Pulmonary artery endothelial cell (primary cell): ENCODE measurements around the gene HSF4. TPM values are rescaled to one million over a fixed set of nuclear protein-coding genes. Genes with fewer than 3 reads are reported as not detected.

Source experiments
- DNase-seq: peaks from one replicate; pipeline ENCODE4 v3.0.0-alpha.2; 2011; ENCODE audit warnings: low read depth, low spot score
- total RNA-seq: library from RNA; depleted of rRNA; stranded (reverse); fragments of >200 nt; gene quantifications from 2 replicates; pipeline ENCODE4 v1.2.3, GENCODE V29; 2014

HSF4 gene
- total RNA-seq, 1 donor from 2014 or later = 0.13 TPM

- DNase-seq = no peak
These were observed 52.3 kb downstream of the HSF4 start for GRCh38 chr16:67216612-67217490.

Other genes starting within 250 kb of the HSF4 start
- gene CDH16, start 245.9 kb upstream of the HSF4 start, total RNA-seq = not detected in 2 replicates
- gene RRAD, start 239.2 kb upstream of the HSF4 start, total RNA-seq = 0.59 and 0.60 TPM in 2 replicates
- 159 and 180 TPM in 2 replicates for gene CIAO2B, start 230.3 kb upstream of the HSF4 start, total RNA-seq
- 16.1 and 17.1 TPM in 2 replicates for gene CES2, start 229.2 kb upstream of the HSF4 start, total RNA-seq
- not detected in 2 replicates for gene CES3, start 203.5 kb upstream of the HSF4 start, total RNA-seq
- 0.59 and 0.85 TPM in 2 replicates for gene CES4A, start 176.2 kb upstream of the HSF4 start, total RNA-seq
- 86.0 and 148 TPM in 2 replicates for gene CBFB, start 135.6 kb upstream of the HSF4 start, total RNA-seq
- 14.2 and 18.3 TPM in 2 replicates for gene PHAF1, start 54.8 kb upstream of the HSF4 start, total RNA-seq
- 6.0 and 6.1 TPM in 2 replicates for gene B3GNT9, start 13.7 kb upstream of the HSF4 start, total RNA-seq
- gene TRADD, start 4.8 kb upstream of the HSF4 start, total RNA-seq = 12.7 and 18.0 TPM in 2 replicates
- 2.9 and 5.9 TPM in 2 replicates for gene FBXL8, start 4.8 kb upstream of the HSF4 start, total RNA-seq
- 9.1 and 10.6 TPM in 2 replicates for gene NOL3, start 5.8 kb downstream of the HSF4 start, total RNA-seq
- gene MATCAP1, start 19.2 kb downstream of the HSF4 start, total RNA-seq = 11.7 and 12.8 TPM in 2 replicates
- 1.1 and 2.2 TPM in 2 replicates for gene EXOC3L1, start 25.4 kb downstream of the HSF4 start, total RNA-seq
- 68.3 and 82.9 TPM in 2 replicates for gene E2F4, start 27.4 kb downstream of the HSF4 start, total RNA-seq
- 0.53 and 1.4 TPM in 2 replicates for gene ELMO3, start 34.4 kb downstream of the HSF4 start, total RNA-seq
- gene TMEM208, start 62.4 kb downstream of the HSF4 start, total RNA-seq = 27.5 and 30.0 TPM in 2 replicates
- 22.1 and 27.0 TPM in 2 replicates for gene FHOD1, start 82.7 kb downstream of the HSF4 start, total RNA-seq
- gene SLC9A5, start 84.2 kb downstream of the HSF4 start, total RNA-seq = 0.99 and 1.3 TPM in 2 replicates
- gene PLEKHG4, start 114.8 kb downstream of the HSF4 start, total RNA-seq = 33.2 and 51.5 TPM in 2 replicates
- gene KCTD19, start 162.0 kb downstream of the HSF4 start, total RNA-seq = 0.28 and 0.33 TPM in 2 replicates
- 0.32 and 0.92 TPM in 2 replicates for gene LRRC36, start 162.1 kb downstream of the HSF4 start, total RNA-seq
- gene TPPP3, start 228.8 kb downstream of the HSF4 start, total RNA-seq = 0.18 and 0.20 TPM in 2 replicates